Esophagus muscularis mucosa (tissue), 4 donors: Measurements from ENCODE around the gene KCNJ16.

Experiments used
- CTCF ChIP-seq, 3 experiments: fragments of 200-600 bp in 2 of 3; fragments of 450-650 bp in 1 of 3; sonication (generic) in 2 of 3; IDR thresholded peaks; one replicate each; pipeline ENCODE4 v1.5.1; 2017 to 2019; ENCODE audit warnings: antibody characterized with exemption in 3 of 3, mild to moderate bottlenecking in 2 of 3, moderate library complexity in 1 of 3
- EP300 ChIP-seq: sonication (generic); formaldehyde crosslinking; IDR thresholded peaks from one replicate; pipeline ENCODE4 v1.6.1; 2017; ENCODE audit warnings: antibody characterized with exemption
- POLR2A ChIP-seq: fragments of 450-650 bp; IDR thresholded peaks from one replicate; pipeline ENCODE4 v1.6.1; 2017; ENCODE audit warnings: antibody characterized with exemption, moderate library complexity, mild to moderate bottlenecking, low read depth

DNA sequence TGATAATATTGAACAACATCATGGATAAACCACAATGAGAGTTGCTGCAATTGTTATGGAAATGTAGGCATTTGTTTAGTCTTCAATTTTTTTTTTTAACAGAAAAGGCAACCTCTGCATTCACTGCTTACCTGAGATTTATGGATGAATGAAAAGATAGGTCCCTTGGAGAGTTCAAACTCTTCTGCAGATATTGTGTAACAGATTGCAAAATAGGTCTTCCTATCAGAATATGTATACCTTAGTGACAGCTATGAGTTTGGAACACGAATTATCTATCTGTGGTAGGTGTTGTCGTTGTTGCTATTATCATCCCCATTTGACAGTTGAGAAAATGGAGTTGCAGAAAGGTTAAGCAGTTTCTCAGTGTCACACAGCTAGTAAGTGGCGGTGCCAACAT is 1.2 kb upstream of the KCNJ16 start:
- TF ChIP-seq CTCF (IDR thresholded peaks at IDR 0.05) (no peak), EP300 (no peak), POLR2A (no peak)
